Right kidney (tissue), 9 donors: ENCODE measurements around the gene PCDHA5.
"Not testable (repeated sequence)": the region's sequence is repeated elsewhere in the genome, so short reads cannot be mapped to it uniquely, and the experiment has no call there.

Experiments used
- DNase-seq: peaks from one replicate; pipeline ENCODE4 v3.0.0-alpha.2; 2016
- long read RNA-seq, 8 donors: transcript quantifications; one replicate each; lab custom pipeline, GENCODE V29; 2026

The PCDHA5 gene
- long read RNA-seq, donor 1, result 0 reads
- long read RNA-seq, donor 2, full-length matches to known transcripts, result 1 of 1 reads
- long read RNA-seq, donor 2, partial matches to known transcripts, result 0 of 1 reads
- long read RNA-seq, donor 2, other reads (novel, unspliced or antisense), result 0 of 1 reads
- long read RNA-seq, donor 3, result 0 reads
- long read RNA-seq, donor 4, result 0 reads
- long read RNA-seq, donor 5, result 0 reads
- long read RNA-seq, donor 6, result 0 reads
- long read RNA-seq, donor 7, result 0 reads
- long read RNA-seq, donor 8, result 0 reads

DNA sequence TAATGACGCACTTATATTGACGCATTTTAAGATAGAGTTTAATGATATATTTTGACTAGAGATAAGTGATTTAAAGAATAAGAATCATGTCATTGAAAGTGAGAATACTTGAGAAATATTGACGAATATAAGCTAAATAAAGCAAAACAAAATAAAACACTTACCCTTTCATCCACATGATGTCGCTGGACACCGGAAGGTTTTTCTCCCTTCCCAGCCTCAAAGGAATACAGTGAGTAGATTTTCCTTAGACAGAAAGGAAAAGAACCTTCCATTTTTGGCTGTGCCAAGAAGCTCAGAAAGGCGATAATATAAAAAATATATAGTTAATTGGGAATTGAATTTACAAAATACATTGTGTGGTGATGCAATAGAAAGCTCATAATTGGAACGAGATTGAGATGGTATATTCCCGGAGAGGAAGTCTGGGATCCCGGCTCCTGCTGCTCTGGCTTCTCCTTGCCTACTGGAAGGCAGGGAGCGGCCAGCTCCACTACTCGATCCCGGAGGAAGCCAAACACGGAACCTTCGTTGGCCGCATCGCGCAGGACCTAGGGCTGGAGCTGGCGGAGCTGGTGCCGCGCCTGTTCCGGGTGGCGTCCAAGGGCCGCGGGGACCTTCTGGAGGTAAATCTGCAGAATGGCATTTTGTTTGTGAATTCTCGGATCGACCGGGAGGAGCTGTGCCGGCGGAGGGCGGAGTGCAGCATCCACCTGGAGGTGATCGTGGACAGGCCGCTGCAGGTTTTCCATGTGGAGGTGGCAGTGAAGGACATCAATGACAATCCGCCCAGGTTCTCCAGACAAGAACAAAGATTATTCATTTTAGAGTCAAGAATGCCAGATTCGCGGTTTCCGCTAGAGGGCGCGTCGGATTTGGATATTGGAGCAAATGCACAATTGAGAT, at the start of gene PCDHA5:
Gene PCDHA5, plus strand, starts transcription at position 239 of the 906 bp plus-strand sequence.
- no peak for DNase-seq

DNA sequence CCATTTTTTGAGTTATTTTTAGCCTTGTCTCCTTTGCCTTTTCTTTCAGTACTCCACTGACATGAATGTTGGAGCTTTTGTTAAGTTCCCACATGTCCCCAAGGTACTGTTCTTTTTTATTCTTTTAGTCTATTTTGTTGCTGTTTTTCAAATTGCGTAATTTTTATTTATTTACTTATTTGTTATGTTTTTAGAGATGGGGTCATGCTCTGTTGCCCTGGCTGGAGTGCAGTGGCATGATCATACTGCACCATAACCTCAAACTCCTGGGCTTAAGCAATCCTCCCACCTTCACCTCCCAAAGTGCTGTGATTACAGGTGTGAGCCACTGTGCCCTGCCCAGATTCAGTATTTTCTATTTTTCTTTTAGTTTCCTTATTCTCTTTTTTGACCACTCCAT, 40.9 kb upstream of the PCDHA5 start:
- no peak for DNase-seq

DNA sequence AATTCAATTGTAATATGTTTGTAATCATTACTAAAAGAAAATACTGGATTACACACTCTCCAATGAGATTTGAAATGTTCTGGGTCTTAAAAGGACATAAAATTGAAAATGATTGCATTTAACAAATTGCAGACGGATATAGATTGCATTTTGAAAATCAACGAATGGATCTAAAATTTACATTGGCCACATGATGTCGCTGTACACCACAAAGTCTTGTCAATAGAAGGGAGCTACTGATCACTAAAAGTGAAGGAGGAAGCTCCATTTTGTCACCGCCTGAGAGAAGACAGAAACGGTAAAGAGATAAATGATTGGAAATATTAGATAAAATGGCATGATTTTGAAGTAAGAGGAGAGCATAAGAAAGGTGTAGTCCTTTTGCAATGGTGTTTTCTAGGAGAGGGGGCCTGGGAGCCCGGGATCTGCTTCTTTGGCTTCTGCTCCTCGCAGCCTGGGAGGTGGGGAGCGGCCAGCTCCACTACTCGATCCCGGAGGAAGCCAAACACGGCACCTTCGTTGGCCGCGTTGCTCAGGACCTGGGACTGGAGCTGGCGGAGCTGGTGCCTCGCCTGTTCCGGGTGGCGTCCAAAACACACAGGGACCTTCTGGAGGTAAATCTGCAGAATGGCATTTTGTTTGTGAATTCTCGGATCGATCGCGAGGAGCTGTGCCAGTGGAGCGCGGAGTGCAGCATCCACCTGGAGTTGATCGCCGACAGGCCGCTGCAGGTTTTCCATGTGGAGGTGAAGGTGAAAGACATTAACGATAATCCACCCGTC, 35.3 kb upstream of the PCDHA5 start, which contains the start of gene PCDHA1:
Gene PCDHA1, plus strand, starts transcription at position 236 of the 782 bp plus-strand sequence.
- DNase-seq, result no peak

DNA sequence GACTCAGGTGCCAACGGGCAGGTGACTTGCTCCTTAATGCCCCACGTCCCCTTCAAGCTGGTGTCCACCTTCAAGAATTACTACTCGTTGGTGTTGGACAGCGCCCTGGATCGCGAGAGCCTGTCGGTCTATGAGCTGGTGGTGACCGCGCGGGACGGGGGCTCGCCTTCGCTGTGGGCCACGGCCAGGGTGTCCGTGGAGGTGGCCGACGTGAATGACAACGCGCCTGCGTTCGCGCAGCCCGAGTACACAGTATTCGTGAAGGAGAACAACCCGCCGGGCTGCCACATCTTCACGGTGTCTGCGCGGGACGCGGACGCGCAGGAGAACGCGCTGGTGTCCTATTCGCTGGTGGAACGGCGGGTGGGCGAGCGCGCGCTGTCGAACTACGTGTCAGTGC, 34.0 kb upstream of the PCDHA5 start:
- not testable (repeated sequence) for DNase-seq

DNA sequence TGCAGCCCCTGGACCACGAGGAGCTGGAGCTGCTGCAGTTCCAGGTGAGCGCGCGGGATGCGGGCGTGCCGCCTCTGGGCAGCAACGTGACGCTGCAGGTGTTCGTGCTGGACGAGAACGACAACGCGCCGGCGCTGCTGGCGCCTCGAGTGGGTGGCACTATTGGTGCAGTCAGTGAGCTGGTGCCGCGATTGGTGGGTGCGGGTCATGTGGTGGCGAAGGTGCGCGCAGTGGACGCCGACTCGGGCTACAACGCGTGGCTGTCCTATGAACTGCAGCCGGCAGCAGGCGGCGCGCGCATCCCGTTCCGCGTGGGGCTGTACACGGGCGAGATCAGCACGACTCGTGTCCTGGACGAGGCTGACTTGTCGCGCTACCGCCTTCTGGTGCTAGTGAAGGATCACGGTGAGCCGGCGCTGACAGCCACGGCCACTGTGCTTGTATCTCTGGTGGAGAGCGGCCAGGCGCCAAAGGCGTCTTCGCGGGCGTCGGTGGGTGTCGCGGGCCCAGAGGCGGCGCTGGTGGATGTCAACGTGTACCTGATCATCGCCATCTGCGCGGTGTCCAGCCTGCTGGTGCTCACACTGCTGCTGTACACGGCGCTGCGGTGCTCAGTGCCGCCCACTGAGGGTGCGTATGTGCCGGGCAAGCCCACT, 33.4 kb upstream of the PCDHA5 start:
- DNase-seq, result not testable (repeated sequence)

DNA sequence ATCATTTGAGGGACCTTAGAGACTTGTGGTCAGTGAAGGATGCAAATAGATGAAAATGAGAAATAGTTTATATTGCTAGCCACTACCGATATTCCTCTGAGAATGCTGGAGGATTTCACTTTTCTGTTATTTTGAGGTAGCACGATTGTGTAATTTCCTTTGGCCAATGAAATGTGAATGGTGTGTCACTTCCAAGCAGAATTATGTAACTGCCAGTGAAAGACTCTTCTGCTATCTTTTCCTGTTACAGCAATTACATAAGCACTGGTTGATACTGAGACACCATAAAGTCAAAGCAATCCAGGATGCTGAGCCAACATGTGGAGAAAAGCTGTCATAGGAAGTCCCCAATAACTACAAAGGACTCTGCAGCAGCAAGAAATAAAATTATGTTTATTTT, 30.3 kb upstream of the PCDHA5 start:
- no peak for DNase-seq

DNA sequence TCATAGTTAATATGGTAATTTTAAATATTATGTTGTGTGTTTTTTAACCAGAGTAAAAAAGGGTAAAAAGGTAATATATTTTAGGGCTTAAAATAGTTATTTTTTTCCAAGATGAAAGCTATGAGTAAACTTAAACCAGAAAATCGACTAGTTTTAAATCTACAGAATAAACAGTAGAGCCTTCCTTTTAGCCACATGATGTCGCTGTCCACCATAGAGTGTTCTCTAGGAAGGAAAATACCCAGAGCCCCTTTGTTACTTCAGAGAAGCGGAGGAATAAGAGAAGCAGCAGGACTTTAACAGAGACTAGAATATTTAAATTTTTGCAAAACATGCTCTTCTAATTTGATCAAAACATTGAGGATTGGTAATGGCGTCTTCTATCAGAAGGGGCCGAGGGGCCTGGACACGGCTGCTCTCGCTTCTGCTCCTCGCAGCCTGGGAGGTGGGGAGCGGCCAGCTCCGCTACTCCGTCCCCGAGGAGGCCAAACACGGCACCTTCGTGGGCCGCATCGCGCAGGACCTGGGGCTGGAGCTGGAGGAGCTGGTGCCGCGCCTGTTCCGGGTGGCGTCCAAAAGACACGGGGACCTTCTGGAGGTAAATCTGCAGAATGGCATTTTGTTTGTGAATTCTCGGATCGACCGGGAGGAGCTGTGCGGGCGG, 26.7 kb upstream of the PCDHA5 start, which contains the start of gene PCDHA2:
Gene PCDHA2, plus strand, starts transcription at position 258 of the 664 bp plus-strand sequence.
- no peak for DNase-seq

DNA sequence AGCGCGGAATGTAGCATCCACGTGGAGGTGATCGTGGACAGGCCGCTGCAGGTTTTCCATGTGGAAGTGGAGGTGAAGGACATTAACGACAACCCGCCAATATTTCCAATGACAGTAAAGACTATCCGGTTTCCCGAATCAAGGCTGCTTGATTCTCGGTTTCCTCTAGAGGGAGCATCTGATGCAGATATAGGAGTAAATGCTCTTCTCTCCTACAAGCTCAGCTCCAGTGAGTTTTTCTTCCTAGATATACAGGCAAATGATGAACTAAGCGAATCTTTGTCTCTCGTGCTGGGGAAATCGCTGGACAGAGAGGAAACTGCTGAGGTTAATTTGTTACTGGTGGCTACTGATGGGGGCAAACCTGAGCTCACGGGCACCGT, 26.2 kb upstream of the PCDHA5 start:
- DNase-seq, result no peak

DNA sequence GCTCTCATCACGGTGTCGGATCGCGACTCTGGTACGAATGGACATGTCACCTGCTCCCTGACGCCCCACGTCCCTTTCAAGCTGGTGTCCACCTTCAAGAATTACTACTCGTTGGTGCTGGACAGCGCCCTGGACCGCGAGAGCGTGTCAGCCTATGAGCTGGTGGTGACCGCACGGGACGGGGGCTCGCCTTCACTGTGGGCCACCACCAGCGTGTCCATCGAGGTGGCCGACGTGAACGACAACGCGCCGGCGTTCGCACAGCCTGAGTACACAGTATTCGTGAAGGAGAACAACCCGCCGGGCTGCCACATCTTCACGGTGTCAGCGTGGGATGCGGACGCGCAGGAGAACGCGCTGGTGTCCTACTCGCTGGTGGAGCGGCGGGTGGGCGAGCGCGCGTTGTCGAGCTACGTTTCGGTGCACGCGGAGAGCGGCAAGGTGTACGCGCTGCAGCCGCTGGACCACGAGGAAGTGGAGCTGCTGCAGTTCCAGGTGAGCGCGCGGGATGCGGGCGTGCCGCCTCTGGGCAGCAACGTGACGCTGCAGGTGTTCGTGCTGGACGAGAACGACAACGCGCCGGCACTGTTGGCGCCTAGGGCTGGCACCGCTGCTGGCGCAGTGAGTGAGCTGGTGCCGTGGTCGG, 25.2 kb upstream of the PCDHA5 start:
- not testable (repeated sequence) for DNase-seq

DNA sequence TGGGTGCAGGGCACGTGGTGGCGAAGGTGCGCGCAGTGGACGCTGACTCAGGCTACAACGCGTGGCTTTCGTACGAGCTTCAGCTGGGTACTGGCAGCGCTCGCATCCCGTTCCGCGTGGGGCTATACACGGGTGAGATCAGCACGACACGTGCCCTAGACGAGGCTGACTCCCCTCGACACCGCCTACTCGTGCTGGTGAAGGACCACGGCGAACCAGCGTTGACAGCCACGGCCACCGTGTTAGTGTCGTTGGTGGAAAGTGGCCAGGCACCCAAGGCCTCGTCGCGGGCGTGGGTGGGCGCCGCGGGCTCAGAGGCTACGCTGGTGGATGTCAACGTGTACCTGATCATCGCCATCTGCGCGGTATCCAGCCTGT, 24.7 kb upstream of the PCDHA5 start:
- no peak for DNase-seq

DNA sequence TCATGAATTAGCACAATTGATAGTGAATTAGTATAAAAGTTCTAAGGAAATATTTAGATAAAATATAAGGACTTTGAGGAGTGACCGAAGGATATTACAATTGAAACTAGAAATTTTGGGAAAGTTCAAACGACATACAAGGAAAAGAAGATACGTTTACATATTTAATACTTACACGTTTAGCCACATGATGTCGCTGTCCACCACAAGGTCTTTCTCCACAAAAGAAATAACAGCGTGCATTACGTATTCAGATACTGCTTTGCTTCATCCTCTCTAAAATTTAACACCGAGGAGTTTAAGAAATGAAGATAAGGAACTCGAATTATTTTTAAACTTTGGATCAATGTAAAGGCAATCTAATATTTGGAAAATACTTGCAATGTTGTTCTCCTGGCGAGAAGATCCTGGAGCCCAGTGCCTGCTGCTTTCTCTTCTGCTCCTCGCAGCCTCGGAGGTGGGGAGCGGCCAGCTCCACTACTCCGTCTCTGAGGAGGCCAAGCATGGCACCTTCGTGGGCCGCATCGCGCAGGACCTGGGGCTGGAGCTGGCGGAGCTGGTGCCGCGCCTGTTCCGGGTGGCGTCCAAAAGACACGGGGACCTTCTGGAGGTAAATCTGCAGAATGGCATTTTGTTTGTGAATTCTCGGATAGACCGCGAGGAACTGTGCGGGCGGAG, 20.5 kb upstream of the PCDHA5 start, which contains the start of gene PCDHA3:
Gene PCDHA3, plus strand, starts transcription at position 242 of the 678 bp plus-strand sequence.
- DNase-seq, result no peak

DNA sequence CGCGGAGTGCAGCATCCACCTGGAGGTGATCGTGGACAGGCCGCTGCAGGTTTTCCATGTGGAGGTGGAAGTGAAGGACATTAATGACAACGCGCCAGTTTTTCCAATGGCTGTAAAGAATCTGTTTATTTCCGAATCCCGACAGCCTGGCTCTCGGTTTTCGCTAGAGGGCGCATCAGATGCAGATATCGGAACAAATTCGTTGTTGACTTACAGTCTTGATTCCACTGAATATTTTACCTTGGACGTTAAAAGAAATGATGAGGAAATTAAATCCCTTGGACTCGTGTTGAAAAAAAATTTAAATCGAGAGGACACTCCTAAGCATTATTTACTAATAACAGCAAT, 19.9 kb upstream of the PCDHA5 start:
- no peak for DNase-seq

DNA sequence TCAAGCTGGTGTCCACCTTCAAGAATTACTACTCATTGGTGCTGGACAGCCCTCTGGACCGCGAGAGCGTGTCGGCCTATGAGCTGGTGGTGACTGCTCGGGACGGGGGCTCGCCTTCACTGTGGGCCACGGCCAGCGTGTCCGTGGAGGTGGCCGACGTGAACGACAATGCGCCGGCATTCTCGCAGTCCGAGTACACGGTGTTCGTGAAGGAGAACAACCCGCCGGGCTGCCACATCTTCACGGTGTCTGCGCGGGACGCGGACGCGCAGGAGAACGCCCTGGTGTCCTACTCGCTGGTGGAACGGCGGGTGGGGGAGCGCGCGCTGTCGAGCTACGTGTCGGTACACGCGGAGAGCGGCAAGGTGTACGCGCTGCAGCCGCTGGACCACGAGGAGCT, 19.0 kb upstream of the PCDHA5 start:
- not testable (repeated sequence) for DNase-seq

DNA sequence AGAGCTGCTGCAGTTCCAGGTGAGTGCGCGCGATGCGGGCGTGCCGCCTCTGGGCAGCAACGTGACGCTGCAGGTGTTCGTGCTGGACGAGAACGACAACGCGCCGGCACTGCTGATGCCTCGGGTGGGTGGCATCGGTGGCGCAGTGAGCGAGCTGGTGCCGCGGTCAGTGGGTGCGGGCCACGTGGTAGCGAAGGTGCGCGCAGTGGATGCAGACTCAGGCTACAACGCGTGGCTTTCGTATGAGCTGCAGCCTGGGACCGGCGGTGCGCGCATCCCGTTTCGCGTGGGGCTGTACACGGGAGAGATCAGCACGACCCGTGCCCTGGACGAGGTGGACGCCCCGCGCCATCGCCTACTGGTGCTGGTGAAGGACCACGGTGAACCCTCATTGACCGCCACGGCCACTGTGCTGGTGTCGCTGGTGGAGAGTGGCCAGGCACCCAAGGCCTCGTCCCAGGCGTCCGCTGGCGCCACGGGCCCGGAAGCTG, 18.6 kb upstream of the PCDHA5 start:
- no peak for DNase-seq

DNA sequence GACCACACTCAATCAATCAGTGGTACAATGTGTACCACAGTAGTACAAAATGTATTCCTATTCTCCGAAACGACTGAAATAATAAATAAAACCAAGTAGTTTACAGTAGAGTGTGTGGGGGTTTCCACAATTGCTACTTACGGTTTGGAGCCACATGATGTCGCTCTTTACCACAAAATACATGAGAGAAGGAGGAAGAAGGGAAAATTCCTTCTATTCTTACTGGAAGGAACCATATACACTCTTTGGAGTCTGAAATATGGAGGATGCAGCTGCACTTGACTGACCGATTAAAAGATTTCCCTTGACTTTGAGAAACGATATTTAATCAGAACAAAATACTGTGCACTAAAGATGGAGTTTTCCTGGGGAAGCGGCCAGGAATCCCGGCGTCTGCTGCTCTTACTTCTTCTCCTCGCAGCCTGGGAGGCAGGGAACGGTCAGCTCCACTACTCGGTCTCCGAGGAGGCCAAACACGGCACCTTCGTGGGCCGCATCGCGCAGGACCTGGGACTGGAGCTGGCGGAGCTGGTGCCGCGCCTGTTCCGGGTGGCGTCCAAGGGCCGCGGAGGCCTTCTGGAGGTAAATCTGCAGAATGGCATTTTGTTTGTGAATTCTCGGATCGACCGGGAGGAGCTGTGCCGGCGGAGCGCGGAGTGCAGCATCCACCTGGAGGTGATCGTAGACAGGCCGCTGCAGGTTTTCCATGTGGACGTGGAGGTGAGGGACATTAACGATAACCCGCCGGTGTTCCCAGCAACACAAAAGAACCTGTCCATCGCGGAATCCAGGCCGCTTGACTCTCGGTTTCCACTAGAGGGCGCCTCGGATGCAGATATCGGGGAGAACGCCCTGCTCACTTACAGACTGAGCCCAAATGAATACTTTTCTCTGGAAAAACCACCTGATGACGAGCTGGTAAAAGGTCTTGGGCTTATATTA, 14.3 kb upstream of the PCDHA5 start, which contains the start of gene PCDHA4:
Gene PCDHA4, plus strand, starts transcription at position 235 of the 942 bp plus-strand sequence.
- no peak for DNase-seq

DNA sequence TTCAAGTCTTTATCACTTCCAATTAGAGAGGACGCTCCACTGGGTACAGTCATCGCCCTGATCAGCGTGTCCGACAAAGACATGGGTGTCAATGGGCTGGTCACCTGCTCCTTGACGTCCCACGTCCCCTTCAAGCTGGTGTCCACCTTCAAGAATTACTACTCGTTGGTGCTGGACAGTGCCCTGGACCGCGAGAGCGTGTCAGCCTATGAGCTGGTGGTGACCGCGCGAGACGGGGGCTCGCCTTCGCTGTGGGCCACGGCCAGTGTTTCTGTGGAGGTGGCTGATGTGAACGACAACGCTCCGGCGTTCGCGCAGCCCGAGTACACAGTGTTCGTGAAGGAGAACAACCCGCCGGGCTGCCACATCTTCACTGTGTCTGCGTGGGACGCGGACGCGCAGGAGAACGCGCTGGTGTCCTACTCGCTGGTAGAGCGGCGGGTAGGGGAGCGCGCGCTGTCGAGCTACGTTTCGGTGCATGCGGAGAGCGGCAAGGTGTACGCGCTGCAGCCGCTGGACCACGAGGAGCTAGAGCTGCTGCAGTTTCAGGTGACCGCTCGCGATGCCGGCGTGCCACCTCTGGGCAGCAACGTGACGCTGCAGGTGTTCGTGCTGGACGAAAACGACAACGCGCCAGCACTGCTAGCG, 13.0 kb upstream of the PCDHA5 start:
- not testable (repeated sequence) for DNase-seq

DNA sequence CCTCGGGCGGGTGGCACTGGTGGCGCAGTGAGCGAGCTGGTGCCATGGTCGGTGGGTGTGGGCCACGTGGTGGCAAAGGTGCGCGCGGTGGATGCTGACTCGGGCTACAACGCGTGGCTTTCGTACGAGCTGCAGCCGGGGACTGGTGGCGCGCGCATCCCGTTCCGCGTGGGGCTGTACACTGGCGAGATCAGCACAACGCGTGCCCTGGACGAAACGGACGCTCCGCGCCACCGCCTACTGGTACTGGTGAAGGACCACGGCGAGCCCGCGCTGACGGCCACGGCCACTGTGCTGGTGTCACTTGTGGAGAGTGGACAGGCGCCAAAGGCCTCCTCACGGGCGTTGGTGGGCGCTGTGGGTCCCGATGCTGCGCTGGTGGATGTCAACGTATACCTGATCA, 12.5 kb upstream of the PCDHA5 start:
- no peak for DNase-seq

DNA sequence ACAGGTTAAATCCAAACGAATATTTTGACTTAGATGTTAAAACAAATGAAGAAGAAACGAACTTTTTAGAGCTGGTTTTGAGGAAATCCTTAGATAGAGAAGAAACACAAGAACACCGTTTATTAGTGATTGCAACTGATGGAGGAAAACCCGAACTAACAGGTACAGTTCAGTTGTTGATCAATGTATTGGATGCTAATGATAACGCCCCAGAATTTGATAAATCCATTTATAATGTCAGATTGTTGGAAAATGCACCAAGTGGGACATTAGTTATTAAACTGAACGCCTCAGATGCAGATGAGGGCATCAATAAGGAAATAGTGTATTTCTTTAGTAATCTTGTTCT, 842 bp downstream of the PCDHA5 start:
- DNase-seq, result no peak

DNA sequence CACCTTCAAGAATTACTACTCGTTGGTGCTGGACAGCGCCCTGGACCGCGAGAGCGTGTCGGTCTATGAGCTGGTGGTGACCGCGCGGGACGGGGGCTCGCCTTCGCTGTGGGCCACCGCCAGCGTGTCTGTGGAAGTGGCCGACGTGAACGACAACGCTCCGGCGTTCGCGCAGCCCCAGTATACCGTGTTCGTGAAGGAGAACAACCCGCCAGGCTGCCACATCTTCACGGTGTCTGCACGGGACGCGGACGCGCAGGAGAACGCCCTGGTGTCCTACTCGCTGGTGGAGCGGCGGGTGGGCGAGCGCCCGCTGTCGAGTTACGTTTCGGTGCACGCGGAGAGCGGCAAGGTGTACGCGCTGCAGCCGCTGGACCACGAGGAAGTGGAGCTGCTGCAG, 1.6 kb downstream of the PCDHA5 start:
- DNase-seq, result not testable (repeated sequence)
